ENCODE measurements around the gene CLEC17A. TPM values are rescaled to one million over a fixed set of nuclear protein-coding genes. Genes with fewer than 3 reads are reported as not detected.

The CLEC17A gene
- total and polyA plus RNA-seq, 2 of the 8 experiments (the other 6 are each of a cell fraction or from before 2014, with no cell fraction given): not detected

- no peak overlapping the region for H3K4ac ChIP-seq (replicated peaks; ENCODE audit: insufficient read length, low read depth, low read length)
- no peak for TF ChIP-seq ZNF274 (IDR thresholded peaks at IDR 0.05; ENCODE audit: borderline replicate concordance, extremely low read depth, low read length)
- no peak for TF ChIP-seq TEAD4 (IDR thresholded peaks at IDR 0.05; ENCODE audit: low read depth, low read length)
- no peak for TF ChIP-seq SAP30 (IDR thresholded peaks at IDR 0.05; ENCODE audit: insufficient read depth, insufficient replicate concordance, low read length)
- no peak for TF ChIP-seq TAF7 (optimal IDR thresholded peaks at IDR 0.05; ENCODE audit: borderline replicate concordance, low read depth, low read length)
- no peak for TF ChIP-seq RNF2 (IDR thresholded peaks at IDR 0.05; ENCODE audit: borderline replicate concordance, low read depth, low read length, missing control alignments, poor library complexity, severe bottlenecking)
- H3K36me3 ChIP-seq (ENCODE audit: control insufficient read depth in 2 of 4, insufficient read depth in 4 of 4, low read length in 3 of 4): no peaks in the 10 kb centered on the region
- WGBS, 2 experiments (ENCODE audit: extremely low coverage in 1 of 2, insufficient coverage in 1 of 2, insufficient read length in 1 of 2, insufficient replicate concordance in 2 of 2, low coverage in 1 of 2, low lambda C conversion rate in 2 of 2, missing lambda C conversion rate in 1 of 2): 66% methylated on average over 7 of the region's 7 CpGs; no CpG with 5 or more reads in 1 of the 2 experiments
- no peaks in the 10 kb centered on the region for H3K4me1 ChIP-seq (replicated peaks in 1 of 4; ENCODE audit: control insufficient read depth in 3 of 4, insufficient read depth in 4 of 4, low read length in 3 of 4)
- H2BK12ac ChIP-seq (ENCODE audit: low read depth, low read length): no peak overlapping the region
- no peak overlapping the region for H3K14ac ChIP-seq (ENCODE audit: insufficient read length)
- H4K20me1 ChIP-seq (replicated peaks in 1 of 2; ENCODE audit: control insufficient read depth in 1 of 2, insufficient read depth in 2 of 2, low read length in 2 of 2): no peaks in the 10 kb centered on the region
- H3K27ac ChIP-seq (ENCODE audit: low read depth, low read length): no peak overlapping the region
- H4K5ac ChIP-seq (ENCODE audit: insufficient read length, low read depth, low read length): no peak overlapping the region
- H3K79me2 ChIP-seq (ENCODE audit: control insufficient read depth in 1 of 2, insufficient read depth in 2 of 2, low read length in 2 of 2): no peaks in the 10 kb centered on the region
- FAIRE-seq: no peak
- H3K79me1 ChIP-seq (ENCODE audit: low read depth, low read length): no peaks in the 10 kb centered on the region
- H2AFZ ChIP-seq (ENCODE audit: low read length): no peak overlapping the region
- DNase-seq (ENCODE audit: low read depth in 1 of 2, low spot score in 2 of 2): no peak
- no peak overlapping the region for H2BK120ac ChIP-seq (replicated peaks; ENCODE audit: low read depth, low read length)
- H4K91ac ChIP-seq (replicated peaks; ENCODE audit: insufficient read length, low read length): no peak overlapping the region
- POLR2A ChIA-PET (ENCODE audit: partially characterized antibody): no interaction called here
- no peak overlapping the region for H2BK20ac ChIP-seq (ENCODE audit: low read length)
- H2AK5ac ChIP-seq (ENCODE audit: low read depth, low read length): no peak overlapping the region
- H3K56ac ChIP-seq (replicated peaks; ENCODE audit: insufficient read length, low read depth, low read length): no peak overlapping the region
- H2BK5ac ChIP-seq (ENCODE audit: low read depth, low read length): no peak overlapping the region
- no peak overlapping the region for H4K8ac ChIP-seq (ENCODE audit: extremely low read depth, insufficient read depth, low read length)
- CTCF ChIA-PET (ENCODE audit: partially characterized antibody): interaction anchor here (1.2 to 1.3 kb wide), 2 partner anchors 8 to 81 kb away, joined by 3 read pairs; no protein-coding TSS in a partner anchor
- no peak overlapping the region for H3K4me2 ChIP-seq (ENCODE audit: insufficient read depth in 1 of 2, low read depth in 2 of 2, low read length in 2 of 2)
- H3K27me3 ChIP-seq (replicated peaks in 1 of 4; ENCODE audit: control insufficient read depth in 3 of 4, extremely low read depth in 1 of 4, insufficient read depth in 3 of 4, low read length in 3 of 4): no peaks in the 10 kb centered on the region
- H3K4me3 ChIP-seq (ENCODE audit: extremely low read depth in 1 of 4, insufficient read depth in 2 of 4, low read depth in 3 of 4, low read length in 4 of 4): no peak overlapping the region
- H3K23me2 ChIP-seq (ENCODE audit: low read depth, low read length): peaks cover 3% of the 10 kb centered on the region; the same call in 1 of the 2 replicates
- no peak overlapping the region for H3K23ac ChIP-seq (ENCODE audit: insufficient read length)
- no peak overlapping the region for H2BK15ac ChIP-seq (ENCODE audit: low read length)
- no peak overlapping the region for H3K9ac ChIP-seq (replicated peaks in 1 of 4; ENCODE audit: extremely low read depth in 1 of 4, low read depth in 3 of 4, low read length in 3 of 4)
- no peak overlapping the region for H3K18ac ChIP-seq (ENCODE audit: extremely low read depth, low read length)
- H3K9me3 ChIP-seq (ENCODE audit: insufficient read depth in 2 of 2, low read depth in 1 of 2, low read length in 1 of 2): peaks cover 32 to 37% of the 10 kb centered on the region in 2 experiments
Observed at GRCh38 chr19:14654786-14655560, 72.1 kb downstream of the CLEC17A start.
